Right hindlimb (tissue), 1 donor: ENCODE results near the gene MGAT5.

Experiments used
- DNase-seq: peaks from one replicate; pipeline ENCODE4 v3.0.0-alpha.2; 2018

Gene MGAT5

DNA sequence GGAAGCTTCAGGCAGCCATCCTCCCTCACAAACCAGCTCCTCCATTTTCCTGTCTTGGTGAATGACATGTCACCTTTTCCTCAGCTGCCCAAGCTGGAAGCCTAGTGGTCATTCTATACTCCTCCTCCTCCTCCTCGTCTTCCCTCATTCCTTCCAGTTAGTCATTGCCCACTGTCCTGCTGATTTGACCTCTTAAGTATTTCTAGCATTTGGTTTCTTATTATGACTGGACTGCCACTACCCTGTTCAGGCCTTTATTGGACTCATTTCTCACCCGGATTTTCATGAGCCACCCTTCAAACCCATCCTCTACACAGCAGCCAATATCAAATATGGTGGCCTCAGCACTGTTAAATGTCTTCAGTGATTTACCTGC, 21.9 kb upstream of the MGAT5 start:
- DNase-seq = no peak

DNA sequence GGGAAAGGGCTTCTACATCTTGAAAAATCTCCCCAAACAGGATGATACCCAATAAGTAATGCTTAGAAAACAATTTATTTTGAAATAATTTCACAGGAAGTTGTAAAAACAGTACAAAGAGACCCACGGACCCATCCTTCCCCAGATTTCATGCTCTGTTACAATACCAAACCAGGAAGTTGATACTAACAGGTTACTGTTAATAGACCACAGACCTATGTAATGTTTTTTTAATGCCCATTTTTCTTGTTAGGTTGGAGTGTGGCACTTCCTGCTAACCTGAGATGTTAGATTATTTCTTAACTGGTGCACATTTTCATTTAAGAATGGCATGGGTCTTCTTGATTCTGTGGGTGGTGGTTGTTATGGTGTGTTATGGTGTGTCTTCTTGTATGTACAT, 21.4 kb upstream of the MGAT5 start:
- no peak for DNase-seq

GRCh38 chr2:134232868-134233727, 20.8 kb upstream of the MGAT5 start:
- no peak for DNase-seq

DNA sequence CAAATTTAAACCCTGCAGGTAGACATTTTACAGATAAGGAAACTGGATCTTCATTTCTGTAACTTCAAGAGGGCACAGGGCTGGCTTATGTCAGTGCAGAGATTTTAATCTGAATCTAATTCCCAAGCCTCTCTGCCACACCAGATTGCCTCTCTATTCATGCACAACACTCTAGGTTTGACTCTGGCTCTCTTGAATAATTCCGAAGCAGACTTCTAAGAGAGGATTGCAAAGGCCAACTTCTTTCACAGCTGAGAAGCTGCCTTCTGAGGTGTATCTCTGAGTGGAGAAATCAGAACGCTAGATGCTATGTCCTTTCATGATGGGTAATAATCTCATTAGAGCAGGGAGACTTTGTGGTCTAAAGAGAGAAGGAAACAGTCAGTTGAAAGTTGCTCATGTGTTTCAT, 20.1 kb upstream of the MGAT5 start:
- DNase-seq = no peak

- no peak for DNase-seq
These were observed 19.3 kb upstream of the MGAT5 start for GRCh38 chr2:134234535-134234934.

DNA sequence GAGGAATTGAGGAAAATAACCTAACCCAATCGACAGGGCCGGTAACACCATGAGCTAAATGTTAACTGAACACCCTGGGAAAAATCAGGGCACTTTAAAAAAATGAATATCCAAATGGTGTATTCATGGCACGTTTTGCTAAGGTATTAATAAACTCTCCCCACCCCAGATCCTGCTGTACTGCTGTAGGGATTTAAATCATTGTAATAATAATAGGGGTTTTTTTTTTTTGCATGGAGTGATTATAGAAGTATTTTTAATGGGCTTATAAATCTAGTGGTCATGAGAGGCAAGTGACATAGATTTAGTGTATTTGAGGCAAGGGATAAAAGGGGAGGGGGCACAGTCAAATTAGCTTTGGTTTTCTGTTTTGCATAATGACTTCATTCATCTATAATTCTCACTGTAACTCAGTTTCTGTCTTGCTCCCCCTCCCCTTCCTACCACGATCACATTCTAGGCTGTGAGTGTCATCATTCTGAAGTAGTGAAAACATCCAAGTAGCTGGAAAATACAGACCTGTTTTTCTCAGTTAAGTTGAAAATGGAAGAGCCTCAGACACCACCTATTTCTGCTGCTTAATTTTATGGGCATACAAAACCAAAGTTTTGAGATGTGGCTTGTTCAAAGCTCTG, 18.2 kb upstream of the MGAT5 start:
- DNase-seq = no peak

- DNase-seq = no peak
These were observed 15.5 kb upstream of the MGAT5 start for GRCh38 chr2:134238371-134238770.

- DNase-seq = no peak
These were observed 13.8 kb upstream of the MGAT5 start for GRCh38 chr2:134240061-134240460.

- no peak for DNase-seq
These were observed 12.0 kb upstream of the MGAT5 start for GRCh38 chr2:134241911-134242310.

- no peak for DNase-seq
These were observed 10.6 kb upstream of the MGAT5 start for GRCh38 chr2:134243244-134243643.

DNA sequence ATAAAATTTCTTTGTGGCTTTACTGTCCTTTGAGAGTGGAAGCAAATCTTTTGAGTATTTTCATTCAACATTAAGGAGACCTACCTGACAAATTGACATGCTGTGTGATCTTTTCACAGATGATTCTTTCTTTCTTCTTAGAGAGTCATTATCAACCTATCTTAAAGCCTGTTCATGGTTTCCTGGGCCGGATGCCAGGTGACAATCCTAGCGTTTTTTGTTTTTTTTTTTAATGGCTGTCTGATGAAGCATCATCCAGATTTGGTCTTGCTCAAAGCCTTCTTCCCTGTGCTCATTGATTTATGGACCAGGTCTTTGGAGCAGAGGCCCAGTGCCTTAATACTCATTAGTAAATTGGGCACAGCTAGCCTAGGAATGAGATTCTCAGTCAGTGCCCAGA, 9.8 kb upstream of the MGAT5 start:
- no peak for DNase-seq

DNA sequence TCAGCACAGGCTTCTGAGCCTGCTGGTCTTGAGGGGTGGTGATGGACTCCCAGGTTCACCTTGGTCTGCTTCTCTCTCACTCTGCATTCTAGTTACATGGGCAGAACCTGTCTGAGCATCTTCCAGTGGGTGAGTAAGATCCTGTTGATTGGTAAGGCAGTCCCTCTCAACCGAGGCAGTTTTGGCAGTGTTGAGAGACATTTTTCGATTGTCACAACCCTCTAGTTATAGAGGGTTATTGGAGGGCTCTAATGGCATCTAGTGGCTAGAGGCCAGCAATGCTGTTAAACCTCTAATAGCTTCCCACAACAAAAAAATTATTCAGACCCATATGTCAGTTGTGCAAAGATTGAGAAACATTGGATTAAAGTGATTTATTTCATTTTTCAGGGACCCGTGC, 9.3 kb upstream of the MGAT5 start:
- no peak for DNase-seq

- peak; percentile 67 for DNase-seq
These were observed 8.4 kb upstream of the MGAT5 start for GRCh38 chr2:134245340-134245984.

DNA sequence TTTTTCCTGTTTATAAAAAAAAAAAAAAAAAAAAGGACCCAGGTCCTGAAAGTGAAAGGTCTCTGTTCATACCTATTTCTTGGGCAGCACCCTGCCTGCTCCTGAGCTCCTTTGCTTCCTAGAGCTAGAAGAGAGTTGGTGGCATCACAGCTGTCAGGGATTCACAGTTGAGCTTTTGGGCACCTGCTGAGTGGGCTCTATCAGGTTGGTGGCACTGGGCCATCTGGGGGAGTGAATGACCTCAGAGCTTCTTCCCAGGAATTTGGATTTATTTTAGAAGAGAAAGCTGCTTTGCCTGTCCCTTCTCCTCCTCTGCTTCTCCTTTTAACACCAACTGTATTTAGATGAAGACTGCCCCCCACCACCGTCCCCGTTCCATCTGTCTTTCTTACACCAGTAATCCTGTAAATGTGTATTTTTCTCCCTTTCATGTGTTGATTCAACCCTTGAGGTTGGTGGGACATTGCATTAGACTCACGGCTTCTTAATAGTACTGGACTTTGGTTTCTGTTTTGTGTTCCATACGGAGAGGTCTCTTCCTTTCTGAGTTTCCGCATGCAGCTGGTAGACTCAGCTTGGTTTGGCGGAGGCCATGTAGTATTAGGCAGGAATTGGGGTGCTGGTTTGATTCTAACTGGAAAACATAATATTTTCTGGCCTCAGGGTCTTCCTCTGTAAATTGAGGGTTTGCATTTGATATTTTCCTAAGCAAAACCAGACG, 7.6 kb upstream of the MGAT5 start:
- no peak for DNase-seq

DNA sequence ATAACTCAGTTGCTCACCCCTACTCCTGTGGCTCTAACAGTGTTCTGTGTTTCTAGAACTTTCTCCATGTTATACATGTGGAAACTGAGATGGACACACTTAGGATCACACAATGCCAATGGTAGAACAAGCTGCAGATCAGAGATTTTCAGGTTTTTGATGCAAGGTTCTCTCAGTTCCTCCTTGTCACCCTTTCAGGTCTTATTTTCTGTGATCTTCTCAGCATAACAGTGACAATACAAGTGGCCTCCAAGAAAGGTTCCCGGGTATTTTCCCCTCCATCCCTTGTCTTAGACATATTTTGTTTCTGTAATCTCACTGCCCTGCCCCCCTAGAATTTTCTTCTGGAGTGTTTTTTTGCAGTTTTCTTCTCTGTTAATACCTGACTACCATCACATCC, 6.2 kb upstream of the MGAT5 start:
- no peak for DNase-seq

DNA sequence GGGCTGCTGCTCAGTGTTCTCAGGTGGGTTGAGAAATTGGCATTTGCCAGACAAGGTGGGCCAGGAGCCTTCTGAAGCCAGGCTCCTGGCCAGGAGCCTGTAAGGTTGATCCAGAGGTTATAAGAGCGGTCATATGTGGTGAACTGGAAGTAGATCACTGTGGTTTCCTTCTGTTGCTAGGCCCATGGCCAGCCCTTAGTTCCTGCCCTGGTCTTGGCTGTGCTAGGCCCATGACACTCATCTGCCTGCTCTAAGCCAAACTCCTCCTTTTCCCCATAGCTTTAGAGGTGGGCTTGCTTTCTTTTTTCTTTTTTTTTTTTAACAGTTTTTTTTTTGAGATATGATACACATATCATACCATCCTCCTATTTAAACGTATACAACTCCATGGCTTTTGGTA, 5.0 kb upstream of the MGAT5 start:
- DNase-seq = no peak

GRCh38 chr2:134249755-134250154, 4.1 kb upstream of the MGAT5 start:
- no peak for DNase-seq

DNA sequence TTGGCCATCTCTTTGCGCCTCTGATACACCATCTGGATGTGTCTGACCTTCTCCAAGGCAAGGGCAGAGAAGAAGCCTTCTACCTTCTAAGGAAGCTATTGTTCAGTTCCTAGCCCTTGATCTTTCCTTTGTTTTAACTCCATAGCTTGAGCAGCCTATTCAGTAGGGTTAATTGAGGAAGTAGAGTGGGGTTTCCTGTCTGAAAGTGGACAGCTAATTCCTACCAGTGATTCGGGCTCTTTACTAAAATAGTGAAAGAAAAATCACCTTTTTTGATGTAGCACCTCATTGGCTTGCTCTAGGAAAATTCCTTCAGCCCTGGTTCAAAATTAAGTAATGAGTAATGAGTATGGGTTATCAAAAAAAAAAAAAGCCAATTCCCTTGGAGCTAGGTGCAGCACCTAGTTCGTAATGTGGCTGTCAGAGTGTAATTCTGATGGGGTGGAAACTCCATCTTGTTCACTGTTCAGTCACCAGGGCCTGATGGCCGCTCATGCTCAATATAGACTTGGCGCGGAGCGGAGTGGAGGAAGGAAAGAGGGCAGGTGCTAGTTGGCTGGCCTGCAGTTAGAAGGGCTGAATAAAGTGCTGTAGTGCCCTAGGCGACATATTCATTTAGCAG, 2.9 kb upstream of the MGAT5 start:
- DNase-seq = no peak

DNA sequence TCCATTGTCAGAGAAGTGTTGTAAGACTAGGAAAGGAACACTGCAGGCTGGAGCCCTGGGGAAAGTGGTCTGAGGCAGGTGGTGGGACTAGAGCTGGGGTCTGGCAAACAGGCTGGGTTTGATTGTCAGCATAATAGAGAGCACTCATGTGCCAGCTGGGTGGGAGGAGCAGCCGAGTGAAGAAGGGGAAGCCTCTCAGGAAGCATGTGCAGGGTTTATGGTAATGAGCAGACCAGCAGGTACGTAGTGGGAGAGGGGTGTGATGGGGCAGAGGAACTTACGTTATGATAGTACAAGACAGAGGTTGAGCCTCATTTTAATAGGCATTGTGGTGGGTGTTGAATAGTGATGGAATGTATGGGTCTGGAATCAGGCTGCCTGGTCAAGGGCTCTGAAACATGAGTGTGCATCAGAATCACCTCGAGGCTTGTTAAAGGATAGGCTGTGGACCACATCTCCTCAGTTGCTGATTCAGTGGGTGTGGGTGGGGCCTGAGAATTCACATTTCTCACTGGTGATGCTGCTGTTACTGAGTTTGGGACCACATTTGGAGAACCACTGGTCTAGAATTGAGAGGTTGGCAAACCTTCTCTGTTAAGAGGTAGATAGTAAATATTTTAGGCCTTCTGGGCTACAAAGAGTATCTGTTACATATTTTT, 1.7 kb upstream of the MGAT5 start:
- DNase-seq = no peak

GRCh38 chr2:134253117-134253704, 661 bp upstream of the MGAT5 start:
- DNase-seq = no peak

- no peak for DNase-seq
These were observed 952 bp downstream of the MGAT5 start for GRCh38 chr2:134254824-134255223.

GRCh38 chr2:134256956-134257355, 3.1 kb downstream of the MGAT5 start:
- no peak for DNase-seq
